GM20431 (cell line): ENCODE results near the gene MEGF9.
"Not testable (repeated sequence)": the region's sequence is repeated elsewhere in the genome, so short reads cannot be mapped to it uniquely, and the experiment has no call there.

Experiments used
- in situ Hi-C: fragments of 300-500 bp; cut with MseI, MboI; formaldehyde crosslinking; loops from one replicate; pipeline ENCODE4 v1.15.0; 2020; ENCODE audit warnings: low sequenced_read_pairs; ENCODE audit not compliant: unreplicated experiment

Gene MEGF9

DNA sequence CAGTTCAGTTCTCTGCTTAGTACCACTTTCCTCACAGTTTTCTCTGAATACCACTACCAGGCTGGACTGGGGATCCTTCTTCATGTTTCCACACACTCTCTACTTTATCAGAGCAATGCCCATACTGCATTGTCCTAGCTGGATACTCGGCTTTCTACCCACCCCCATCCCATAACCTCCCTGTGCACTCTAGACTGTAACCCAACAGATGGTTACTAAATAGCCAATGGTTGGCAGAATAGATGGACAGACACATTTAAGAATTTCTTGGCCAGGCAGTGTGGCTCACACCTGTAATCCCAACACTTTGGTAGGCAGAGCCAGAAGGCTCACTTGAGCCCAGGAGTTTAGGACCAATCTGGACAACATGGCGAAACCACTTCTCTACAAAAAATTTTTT lies 157.1 kb downstream of the MEGF9 start:
- in situ Hi-C loops, result no loop called here

DNA sequence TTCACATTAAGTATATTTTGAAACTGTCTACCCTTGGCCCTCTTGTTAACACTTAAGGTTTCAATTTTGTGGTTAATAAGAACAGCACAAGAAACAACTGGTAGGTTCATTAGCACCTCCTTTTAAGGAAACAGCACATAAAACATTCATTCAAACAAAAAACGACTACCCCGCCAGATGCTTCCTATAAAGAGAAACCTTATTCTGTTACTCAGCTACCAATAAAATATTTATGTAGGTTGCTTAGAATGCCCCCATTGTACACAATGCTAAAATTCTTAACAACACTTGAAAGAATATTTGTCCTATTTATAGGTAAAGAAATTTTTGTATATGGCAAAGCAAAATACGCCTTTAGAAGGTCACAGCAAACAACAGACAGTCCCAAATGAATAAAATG lies 157.5 kb downstream of the MEGF9 start:
- in situ Hi-C loops, result no loop called here

DNA sequence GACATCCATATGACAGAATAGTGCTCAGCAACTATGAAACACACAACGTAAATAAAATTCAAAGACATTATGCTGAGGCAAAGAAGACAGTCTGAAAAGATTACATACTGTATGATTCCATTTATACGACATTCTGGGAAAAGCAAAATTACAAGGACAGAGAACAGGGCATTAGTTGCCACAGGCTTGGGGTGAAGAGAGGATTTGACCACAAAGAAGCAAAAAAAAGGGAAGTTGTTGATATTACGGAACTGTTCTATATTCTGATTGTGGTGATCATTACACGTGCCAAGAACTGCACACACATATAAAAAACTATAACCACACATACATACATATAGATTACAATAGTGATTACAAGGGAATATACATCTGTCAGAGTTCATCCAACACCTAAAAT lies 158.4 kb downstream of the MEGF9 start:
- in situ Hi-C loops, result no loop called here

DNA sequence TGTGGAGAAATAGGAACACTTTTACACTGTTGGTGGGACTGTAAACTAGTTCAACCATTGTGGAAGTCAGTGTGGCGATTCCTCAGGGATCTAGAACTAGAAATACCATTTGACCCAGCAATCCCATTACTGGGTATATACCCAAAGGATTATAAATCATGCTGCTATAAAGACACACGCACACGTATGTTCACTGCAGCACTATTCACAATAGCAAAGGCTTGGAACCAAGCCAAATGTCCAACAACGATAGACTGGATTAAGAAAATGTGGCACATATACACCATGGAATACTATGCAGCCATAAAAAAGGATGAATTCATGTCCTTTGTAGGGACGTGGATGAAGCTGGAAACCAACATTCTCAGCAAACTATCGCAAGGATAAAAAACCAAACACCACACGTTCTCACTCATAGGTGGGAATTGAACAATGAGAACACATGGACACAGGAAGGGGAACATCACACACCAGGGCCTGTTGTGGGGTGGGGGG lies 162.0 kb downstream of the MEGF9 start:
- in situ Hi-C loops, result not testable (repeated sequence)
